GM12878 (cell line): Measurements from ENCODE around the gene INTS14. TPM values are rescaled to one million over a fixed set of nuclear protein-coding genes. Genes with fewer than 3 reads are reported as not detected.

Experiments
- ATAC-seq: fragments of 200-7000 bp; cut with Tn5 transposase; 3 replicates; pipeline ENCODE4 v1.9.1; 2020; ENCODE audit warnings: mild to moderate bottlenecking, moderate library complexity
- BruUV-seq: library from RNA; stranded (reverse); fragments of 400-500 nt; replicated peaks from 2 replicates; lab custom pipeline; 2021; lab: Mats Ljungman, UMichigan
- CTCF ChIA-PET: fragments of 300-600 bp; sonication (Branson Sonifier 250); formaldehyde crosslinking; extraction: SDS; loops from one replicate; lab custom pipeline; 2021; ENCODE audit warnings: inconsistent platforms; lab: Yijun Ruan, JAX
- POLR2A ChIA-PET: fragments of 350-600 bp; formaldehyde crosslinking; extraction: SDS; loops from one replicate; lab custom pipeline; 2021; ENCODE audit warnings: inconsistent platforms; lab: Charles Lee
- RAD21 ChIA-PET: fragments of 300-600 bp; sonication (Branson Sonifier 250); formaldehyde crosslinking; loops from one replicate; lab custom pipeline; 2023; ENCODE audit warnings: antibody characterized with exemption; ENCODE audit not compliant: unreplicated experiment; lab: Charles Lee
- SMC1A ChIA-PET: fragments of 300-600 bp; sonication (Branson Sonifier 250); formaldehyde crosslinking; loops from one replicate; lab custom pipeline; 2023; ENCODE audit not compliant: unreplicated experiment, uncharacterized antibody; lab: Charles Lee
- DNase-seq: peaks from one replicate; pipeline ENCODE4 v3.0.0-alpha.2; 2011; ENCODE audit warnings: low read depth, low spot score
- FAIRE-seq: peaks from 3 replicates; lab custom pipeline; 2011; peaks lifted over from hg19 to GRCh38; lab: Jason Lieb, UNC
- H2AFZ ChIP-seq: 2 replicates; pipeline ENCODE4 v1.6.0; 2011; ENCODE audit warnings: low read depth, low read length, control low read depth; ENCODE audit not compliant: control insufficient read depth
- H3K27ac ChIP-seq: 2 replicates; pipeline ENCODE4 v1.5.1; 2011; ENCODE audit warnings: control low read depth; ENCODE audit not compliant: control insufficient read depth, insufficient read depth
- H3K27me3 ChIP-seq, 2 experiments: replicated peaks in 1 of 2; 2 replicates each; pipeline versions ENCODE4 v1.6.0 to v1.6.1; 2011; ENCODE audit warnings: low read length in 1 of 2; ENCODE audit not compliant: control insufficient read depth in 2 of 2, insufficient read depth in 2 of 2
- H3K36me3 ChIP-seq, 2 experiments: 2 replicates each; pipeline ENCODE4 v1.5.1; 2011; ENCODE audit warnings: low read length in 1 of 2; ENCODE audit not compliant: control insufficient read depth in 2 of 2, insufficient read depth in 2 of 2
- H3K4me1 ChIP-seq: 2 replicates; pipeline ENCODE4 v1.6.1; 2011; ENCODE audit warnings: mild to moderate bottlenecking, low read length, moderate library complexity, mixed read lengths; ENCODE audit not compliant: control insufficient read depth, insufficient read depth
- H3K4me2 ChIP-seq: 2 replicates; pipeline ENCODE4 v1.6.0; 2011; ENCODE audit warnings: control low read depth; ENCODE audit not compliant: control insufficient read depth, insufficient read depth
- H3K4me3 ChIP-seq: fragments of 200-600 bp; sonication (generic); 2 replicates; pipeline ENCODE4 v1.5.1; 2016
- H3K79me2 ChIP-seq: 2 replicates; pipeline ENCODE4 v1.6.0; 2011; ENCODE audit warnings: low read length; ENCODE audit not compliant: control insufficient read depth, insufficient read depth
- H3K9ac ChIP-seq: 2 replicates; pipeline ENCODE4 v1.8.0; 2011; ENCODE audit warnings: low read length, control low read depth, mixed read lengths; ENCODE audit not compliant: control insufficient read depth, insufficient read depth
- H3K9me3 ChIP-seq: replicated peaks from 3 replicates; pipeline ENCODE4 v1.5.1; 2011; ENCODE audit warnings: mild to moderate bottlenecking, low read length; ENCODE audit not compliant: control insufficient read depth, insufficient read depth
- H4K20me1 ChIP-seq: 2 replicates; pipeline ENCODE4 v1.6.0; 2011; ENCODE audit not compliant: control insufficient read depth, insufficient read depth
- BACH1 ChIP-seq: fragments of 450-650 bp; IDR thresholded peaks from 2 replicates; pipeline ENCODE4 v1.6.1; 2017; ENCODE audit warnings: mild to moderate bottlenecking, borderline replicate concordance
- BMI1 ChIP-seq: fragments of 450-650 bp; IDR thresholded peaks from 2 replicates; pipeline ENCODE4 v1.6.1; 2016; ENCODE audit warnings: mild to moderate bottlenecking, moderate library complexity, borderline replicate concordance
- BRCA1 ChIP-seq: IDR thresholded peaks from 2 replicates; pipeline ENCODE4 v1.6.1; 2011; ENCODE audit warnings: low read depth, low read length, improper control_type of control experiment
- CBX5 ChIP-seq: sonication (generic); IDR thresholded peaks from 2 replicates; pipeline ENCODE4 v1.6.1; 2016; ENCODE audit warnings: low read depth, moderate library complexity, mild to moderate bottlenecking, inconsistent platforms
- CREM ChIP-seq: IDR thresholded peaks from 2 replicates; pipeline ENCODE4 v1.6.1; 2014; ENCODE audit warnings: antibody characterized with exemption, low read depth
- EZH2 ChIP-seq: IDR thresholded peaks from 2 replicates; pipeline ENCODE4 v1.6.1; 2012; ENCODE audit warnings: low read depth, mild to moderate bottlenecking, control low read depth, inconsistent platforms, low read length, borderline replicate concordance; ENCODE audit not compliant: control insufficient read depth
- HDAC2 ChIP-seq: fragments of 200-600 bp; sonication (generic); IDR thresholded peaks from 2 replicates; pipeline ENCODE4 v1.6.1; 2017
- JUND ChIP-seq: IDR thresholded peaks from 2 replicates; pipeline ENCODE4 v1.6.1; 2012; ENCODE audit warnings: low read depth, mild to moderate bottlenecking, low read length, improper control_type of control experiment, moderate library complexity
- MEF2B ChIP-seq: fragments of 450-650 bp; IDR thresholded peaks from 2 replicates; pipeline ENCODE4 v1.6.1; 2018; ENCODE audit warnings: mild to moderate bottlenecking, moderate library complexity; ENCODE audit not compliant: partially characterized antibody, poor library complexity, severe bottlenecking
- MYB ChIP-seq: fragments of 150-350 bp; IDR thresholded peaks from 2 replicates; pipeline ENCODE4 v1.6.1; 2014; ENCODE audit warnings: mild to moderate bottlenecking, low read depth, low read length, borderline replicate concordance
- MYC ChIP-seq: IDR thresholded peaks from 2 replicates; pipeline ENCODE4 v1.6.1; 2011; ENCODE audit warnings: mild to moderate bottlenecking, low read length, moderate library complexity, inconsistent platforms; ENCODE audit not compliant: insufficient read depth, insufficient replicate concordance, insufficient read length, severe bottlenecking
- NR2C2 ChIP-seq: IDR thresholded peaks from 2 replicates; pipeline ENCODE4 v1.6.1; 2011; ENCODE audit warnings: borderline replicate concordance, low read depth; ENCODE audit not compliant: control insufficient read depth, insufficient read length
- NR2F1 ChIP-seq: fragments of 450-650 bp; conservative IDR thresholded peaks from 2 replicates; pipeline ENCODE4 v1.6.1; 2017; ENCODE audit warnings: mild to moderate bottlenecking
- POLR2AphosphoS5 ChIP-seq: IDR thresholded peaks from 2 replicates; pipeline ENCODE4 v1.6.1; 2011; ENCODE audit warnings: mild to moderate bottlenecking, low read length, inconsistent platforms
- RCOR1 ChIP-seq: conservative IDR thresholded peaks from 2 replicates; pipeline ENCODE4 v1.6.1; 2012; ENCODE audit warnings: low read depth, low read length, improper control_type of control experiment
- SMAD1 ChIP-seq: fragments of 450-650 bp; IDR thresholded peaks from 2 replicates; pipeline ENCODE4 v1.6.1; 2018; ENCODE audit warnings: mild to moderate bottlenecking, low read depth; ENCODE audit not compliant: partially characterized antibody
- SPI1 ChIP-seq: IDR thresholded peaks from 2 replicates; pipeline ENCODE4 v1.6.1; 2011; ENCODE audit warnings: low read depth, mild to moderate bottlenecking, low read length, moderate library complexity, borderline replicate concordance; ENCODE audit not compliant: insufficient read depth
- SREBF2 ChIP-seq: IDR thresholded peaks from 2 replicates; pipeline ENCODE4 v1.6.1; 2012; ENCODE audit warnings: mild to moderate bottlenecking, low read length
- SRF ChIP-seq, 2 experiments: IDR thresholded peaks; 2 replicates each; pipeline ENCODE4 v1.6.1; 2011; ENCODE audit warnings: low read depth in 2 of 2, low read length in 2 of 2, mild to moderate bottlenecking in 1 of 2, moderate library complexity in 1 of 2
- STAT1 ChIP-seq: fragments of 450-650 bp; conservative IDR thresholded peaks from 2 replicates; pipeline ENCODE4 v1.6.1; 2014; ENCODE audit warnings: antibody characterized with exemption, mild to moderate bottlenecking
- WGBS: methylation state at CpG from one replicate; pipeline ENCODE4 v1.1.6; 2016; ENCODE audit warnings: low lambda C conversion rate; ENCODE audit not compliant: insufficient replicate concordance, insufficient coverage; ENCODE audit errors: missing lambda C conversion rate; 5-methylcytosine and 5-hydroxymethylcytosine counted together
- in situ Hi-C: fragments of 300-500 bp; cut with MboI; formaldehyde crosslinking; loops from 9 replicates; pipeline ENCODE4 v1.14.3; 2018; ENCODE audit warnings: mixed read lengths
- intact Hi-C: fragments of 100-400 bp; cut with micrococcal nuclease; formaldehyde crosslinking; loops from one replicate; pipeline ENCODE4 v1.14.2; 2022; ENCODE audit not compliant: unreplicated experiment
- polyA plus RNA-seq, 11 experiments: library from polyadenylated mRNA; depleted of rRNA in 4 of 11; unstranded in 6 of 11; stranded (reverse) in 5 of 11; fragments of >200 nt; fragmentation: Nextera tagmentation in 4 of 11; fragmentation: Illumina TruSeq in 1 of 11; extraction: Ambion mirVana in 4 of 11; extraction: Trizol in 1 of 11; gene quantifications; 1 replicate in 1 of 11; 2 replicates in 10 of 11; pipeline versions ENCODE4 v1.2.1 to v1.2.3, GENCODE V29; 2011 to 2016; ENCODE audit warnings: inconsistent platforms in 2 of 11, missing spikeins in 2 of 11, low read depth in 1 of 11
- total RNA-seq, 4 experiments: library from RNA; depleted of rRNA in 3 of 4; stranded (reverse); fragments of >200 nt in 3 of 4; fragmentation: Illumina TruSeq in 1 of 4; extraction: Trizol in 1 of 4; gene quantifications; 2 replicates each; pipeline versions ENCODE4 v1.2.1 to v1.2.3, GENCODE V29; 2013 to 2021

Gene INTS14
- total and polyA plus RNA-seq, 10 of the 15 experiments (the other 5 are each of a cell fraction or from before 2014, with no cell fraction given), result 36.8 to 76.9 (median 47.7) TPM

GRCh38 chr15:65653341-65653740, 42.4 kb upstream of the INTS14 start (continued):
- TF ChIP-seq SMAD1 (no peak), NR2F1 (no peak), BACH1 (no peak), HDAC2 (no peak), CREM (no peak)

DNA sequence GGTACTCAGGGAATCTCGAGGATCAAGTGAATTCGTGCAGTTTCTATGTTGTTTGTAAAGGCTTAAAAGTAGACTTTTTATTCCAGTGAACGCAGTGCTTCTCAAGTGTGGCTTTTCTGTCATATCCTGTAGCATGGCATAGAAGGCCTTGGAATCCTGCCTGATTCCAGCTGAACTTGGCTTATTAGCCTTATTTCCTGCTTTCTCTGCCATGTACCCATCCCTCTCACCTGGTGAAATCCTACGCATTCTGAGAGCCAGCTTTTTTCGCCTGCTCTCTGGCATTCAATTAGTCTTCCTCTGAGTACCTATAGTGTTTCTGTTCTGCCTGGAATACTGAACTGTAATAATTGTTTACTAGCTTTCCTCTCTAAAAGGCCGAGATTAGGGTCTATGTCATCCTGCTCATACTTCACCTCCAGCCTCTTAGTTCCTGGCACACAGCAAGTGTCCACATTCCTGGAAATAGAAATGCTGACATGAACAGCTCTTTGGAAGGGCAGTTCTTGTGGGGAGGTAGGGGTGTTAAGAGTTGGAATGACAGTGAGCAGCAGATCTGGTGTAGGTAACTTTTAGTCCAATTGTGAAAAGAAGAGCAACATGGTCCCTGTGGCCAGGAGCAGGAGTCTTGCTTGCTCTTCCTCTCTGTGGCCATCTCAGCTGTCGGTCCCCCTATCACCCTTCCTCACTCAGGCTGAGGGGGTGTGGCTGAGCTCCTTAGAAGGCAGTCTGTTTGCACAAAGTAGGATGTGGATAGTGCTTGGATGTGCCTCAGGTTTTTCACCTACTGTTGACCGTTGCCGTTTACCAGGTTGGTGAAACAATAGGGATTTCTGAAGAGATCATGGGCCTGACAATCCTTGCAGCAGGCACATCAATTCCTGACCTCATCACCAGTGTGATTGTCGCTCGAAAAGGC, 41.2 kb upstream of the INTS14 start:
- no peak for FAIRE-seq
- Histone ChIP-seq H3K27ac (no peak overlapping the region), H3K9ac (no peak overlapping the region), H4K20me1 (no peaks in the 10 kb centered on the region), H3K4me1 (peaks cover 9% of the 10 kb centered on the region), H3K4me2 (no peak overlapping the region), H3K79me2 (no peaks in the 10 kb centered on the region), H2AFZ (no peak overlapping the region), H3K27me3 (no peaks in the 10 kb centered on the region), H3K4me3 (no peak overlapping the region), H3K36me3 (peaks cover 0 to 33% of the 10 kb centered on the region in 2 experiments; a peak in 3 of 4 replicates), H3K9me3 (no peaks in the 10 kb centered on the region)
- in situ Hi-C loops (no loop called here), intact Hi-C loops (no loop called here)
- 90% methylated on average over 11 of the region's 11 CpGs for WGBS
- ChIA-PET SMC1A (interaction anchor here (1.4 to 2.1 kb wide), 5 partner anchors 9 to 185 kb away, joined by 3 to 10 read pairs (median 5); no protein-coding TSS in a partner anchor), POLR2A (interaction anchor here (0.7 kb wide), 1 partner anchor 35 kb away, joined by 3 read pairs; no protein-coding TSS in a partner anchor), RAD21 (no interaction called here), CTCF (interaction anchor here (0.6 to 1.2 kb wide), 4 partner anchors 8 to 154 kb away, joined by 3 read pairs; no protein-coding TSS in a partner anchor)
- DNase-seq, result no peak
- TF ChIP-seq POLR2AphosphoS5 (0 out of 2 replicates have a peak, but pooled peaks have one; percentile 4), NR2C2 (peak; percentile 15), SREBF2 (no peak), CBX5 (no peak), MYB (no peak), JUND (no peak), STAT1 (no peak), RCOR1 (no peak), BRCA1 (no peak), EZH2 (no peak), SRF (IDR thresholded peaks at IDR 0.05; ENCODE audit: low read depth in 2 of 2, low read length in 2 of 2) (no peak), SPI1 (no peak), MYC (no peak), MEF2B (no peak), BMI1 (no peak)
- BruUV-seq, result no TSS peak
- ATAC-seq, result no peak
